ENCODE data around the gene SETD7. TPM values are rescaled to one million over a fixed set of nuclear protein-coding genes. Genes with fewer than 3 reads are reported as not detected.
"Not testable (repeated sequence)": the region's sequence is repeated elsewhere in the genome, so short reads cannot be mapped to it uniquely, and the experiment has no call there.

The SETD7 gene
- total and polyA plus RNA-seq, 2 donors = 43.8 to 77.5 TPM

GRCh38 chr4:139470295-139470694 lies 85.7 kb downstream of the SETD7 start:
- Histone ChIP-seq H3K4me3 (ENCODE audit: low read depth, low read length) (no peak overlapping the region), H3K4me1 (ENCODE audit: insufficient read depth) (no peaks in the 10 kb centered on the region), H3K27ac (ENCODE audit: low read depth) (no peak overlapping the region), H3K36me3 (ENCODE audit: insufficient read depth) (peaks cover 3% of the 10 kb centered on the region)
- DNase-seq (ENCODE audit: extremely low spot score) = no peak

GRCh38 chr4:139469869-139470268 lies 86.2 kb downstream of the SETD7 start:
- 96% methylated on average over 1 of the region's 1 CpG for WGBS
- peaks cover 3% of the 10 kb centered on the region for H3K36me3 ChIP-seq (ENCODE audit: insufficient read depth)
- no peak overlapping the region for H3K4me3 ChIP-seq (ENCODE audit: low read depth, low read length)
- no peak overlapping the region for H3K27ac ChIP-seq (ENCODE audit: low read depth)
- no peak for DNase-seq (ENCODE audit: extremely low spot score)
- H3K4me1 ChIP-seq (ENCODE audit: insufficient read depth) = no peaks in the 10 kb centered on the region

GRCh38 chr4:139469216-139469615 lies 86.8 kb downstream of the SETD7 start:
- 72% methylated on average over 2 of the region's 2 CpGs for WGBS

GRCh38 chr4:139468756-139469155 lies 87.3 kb downstream of the SETD7 start:
- not testable (repeated sequence) for H3K4me1 ChIP-seq (ENCODE audit: insufficient read depth); H3K36me3 ChIP-seq (ENCODE audit: insufficient read depth); DNase-seq (ENCODE audit: extremely low spot score); H3K27ac ChIP-seq (ENCODE audit: low read depth); H3K4me3 ChIP-seq (ENCODE audit: low read depth, low read length)

More at GRCh38 chr4:139469216-139469615, 86.8 kb downstream of the SETD7 start:
- Histone ChIP-seq H3K4me1 (ENCODE audit: insufficient read depth) (no peaks in the 10 kb centered on the region), H3K4me3 (ENCODE audit: low read depth, low read length) (no peak overlapping the region), H3K27ac (ENCODE audit: low read depth) (no peak overlapping the region), H3K36me3 (ENCODE audit: insufficient read depth) (peaks cover 3% of the 10 kb centered on the region)
- DNase-seq (ENCODE audit: extremely low spot score) = no peak

- WGBS = 66% methylated on average over 4 of the region's 4 CpGs
- DNase-seq (ENCODE audit: extremely low spot score) = no peak
- no peaks in the 10 kb centered on the region for H3K4me1 ChIP-seq (ENCODE audit: insufficient read depth)
- no peaks in the 10 kb centered on the region for H3K36me3 ChIP-seq (ENCODE audit: insufficient read depth)
- no peak overlapping the region for H3K27ac ChIP-seq (ENCODE audit: low read depth)
- H3K4me3 ChIP-seq (ENCODE audit: low read depth, low read length) = no peak overlapping the region
These were observed 90.1 kb downstream of the SETD7 start for GRCh38 chr4:139465922-139466321.

- not testable (repeated sequence) for H3K4me1 ChIP-seq (ENCODE audit: insufficient read depth); H3K27ac ChIP-seq (ENCODE audit: low read depth); DNase-seq (ENCODE audit: extremely low spot score); H3K4me3 ChIP-seq (ENCODE audit: low read depth, low read length); H3K36me3 ChIP-seq (ENCODE audit: insufficient read depth)
- WGBS = 96% methylated on average over 5 of the region's 5 CpGs
These were observed 91.5 kb downstream of the SETD7 start for GRCh38 chr4:139464512-139464911.

GRCh38 chr4:139461022-139461628 lies 94.9 kb downstream of the SETD7 start:
- Histone ChIP-seq H3K4me3 (ENCODE audit: low read depth, low read length) (no peak overlapping the region), H3K27ac (ENCODE audit: low read depth) (no peak overlapping the region), H3K36me3 (ENCODE audit: insufficient read depth) (no peaks in the 10 kb centered on the region), H3K4me1 (ENCODE audit: insufficient read depth) (no peaks in the 10 kb centered on the region)
- no peak for DNase-seq (ENCODE audit: extremely low spot score)
- 79% methylated on average over 5 of the region's 5 CpGs for WGBS

- Histone ChIP-seq H3K27ac (ENCODE audit: low read depth) (no peak overlapping the region), H3K36me3 (ENCODE audit: insufficient read depth) (no peaks in the 10 kb centered on the region), H3K4me1 (ENCODE audit: insufficient read depth) (no peaks in the 10 kb centered on the region), H3K4me3 (ENCODE audit: low read depth, low read length) (no peak overlapping the region)
- 89% methylated on average over 3 of the region's 3 CpGs for WGBS
- no peak for DNase-seq (ENCODE audit: extremely low spot score)
These were observed 95.5 kb downstream of the SETD7 start for GRCh38 chr4:139460565-139460964.

GRCh38 chr4:139458999-139459398 lies 97.0 kb downstream of the SETD7 start:
- WGBS = 81% methylated on average over 3 of the region's 3 CpGs
- Histone ChIP-seq H3K27ac (ENCODE audit: low read depth) (no peak overlapping the region), H3K4me1 (ENCODE audit: insufficient read depth) (no peaks in the 10 kb centered on the region), H3K4me3 (ENCODE audit: low read depth, low read length) (no peak overlapping the region), H3K36me3 (ENCODE audit: insufficient read depth) (no peaks in the 10 kb centered on the region)
- no peak for DNase-seq (ENCODE audit: extremely low spot score)

- no peak overlapping the region for H3K4me3 ChIP-seq (ENCODE audit: low read depth, low read length)
- DNase-seq (ENCODE audit: extremely low spot score) = no peak
These were observed 97.5 kb downstream of the SETD7 start for GRCh38 chr4:139458543-139458942.

GRCh38 chr4:139457318-139457717 lies 98.7 kb downstream of the SETD7 start:
- 78% methylated on average over 4 of the region's 4 CpGs for WGBS
- Histone ChIP-seq H3K27ac (ENCODE audit: low read depth) (no peak overlapping the region), H3K4me3 (ENCODE audit: low read depth, low read length) (no peak overlapping the region), H3K4me1 (ENCODE audit: insufficient read depth) (no peaks in the 10 kb centered on the region), H3K36me3 (ENCODE audit: insufficient read depth) (no peaks in the 10 kb centered on the region)
- DNase-seq (ENCODE audit: extremely low spot score) = no peak

More at GRCh38 chr4:139458543-139458942, 97.5 kb downstream of the SETD7 start:
- H3K4me1 ChIP-seq (ENCODE audit: insufficient read depth) = no peaks in the 10 kb centered on the region
- no peak overlapping the region for H3K27ac ChIP-seq (ENCODE audit: low read depth)
- WGBS = 95% methylated on average over 1 of the region's 1 CpG
- no peaks in the 10 kb centered on the region for H3K36me3 ChIP-seq (ENCODE audit: insufficient read depth)

GRCh38 chr4:139455126-139455538 lies 100.9 kb downstream of the SETD7 start:
- Histone ChIP-seq H3K4me1 (ENCODE audit: insufficient read depth) (no peaks in the 10 kb centered on the region), H3K4me3 (ENCODE audit: low read depth, low read length) (peak overlapping the region; percentile 65), H3K36me3 (ENCODE audit: insufficient read depth) (no peaks in the 10 kb centered on the region), H3K27ac (ENCODE audit: low read depth) (no peak overlapping the region)
- no peak for DNase-seq (ENCODE audit: extremely low spot score)
- WGBS = 37% methylated on average over 6 of the region's 6 CpGs

GRCh38 chr4:139454111-139455045 lies 101.6 kb downstream of the SETD7 start, which contains the start of gene RAB33B:
Gene RAB33B, plus strand, starts transcription at chr4:139454121. Its CDS starts 75 bp downstream, at chr4:139454196.
- H3K27ac ChIP-seq (ENCODE audit: low read depth) = peak within 1 kb of the TSS; percentile 97
- H3K36me3 ChIP-seq (ENCODE audit: insufficient read depth) = no peaks in the 10 kb centered on the region
- no peaks in the 10 kb centered on the region for H3K4me1 ChIP-seq (ENCODE audit: insufficient read depth)
- WGBS = under 1% methylated on average over 46 of the region's 46 CpGs
- H3K4me3 ChIP-seq (ENCODE audit: low read depth, low read length) = peak within 1 kb of the TSS; percentile 65
- DNase-seq (ENCODE audit: extremely low spot score) = peak; percentile 77
